ENCODE data around the gene LCN9.

GRCh38 chr9:135655317-135655716 lies 7.8 kb upstream of the LCN9 start:
- TF ChIP-seq EP300 (IDR thresholded peaks at IDR 0.05): no peak
- no peak for TF ChIP-seq CTCF (IDR thresholded peaks at IDR 0.05)
- no peak for TF ChIP-seq POLR2A (IDR thresholded peaks at IDR 0.05)
- TF ChIP-seq POLR2AphosphoS5 (IDR thresholded peaks at IDR 0.05): no peak
